GM21526 (cell line): ENCODE measurements around the gene NFRKB.

Experiments
- ATAC-seq: cut with Tn5 transposase; IDR thresholded peaks from one replicate; pipeline ENCODE4 v1.9.1; 2021; ENCODE audit warnings: moderate library complexity; ENCODE audit not compliant: unreplicated experiment, low FRiP score

Gene NFRKB

GRCh38 chr11:129846508-129847335, 48.7 kb downstream of the NFRKB start:
- ATAC-seq: no peak
